Adipocyte (in vitro differentiated cells): Measurements from ENCODE around the gene DEFB123.
"Not testable (repeated sequence)": the region's sequence is repeated elsewhere in the genome, so short reads cannot be mapped to it uniquely, and the experiment has no call there.

Experiments
- DNase-seq: peaks from one replicate; pipeline ENCODE4 v3.0.0-alpha.2; 2015; ENCODE audit warnings: low read depth
- H3K27me3 ChIP-seq: replicated peaks from 2 replicates; pipeline ENCODE4 v1.7.0; 2013; ENCODE audit warnings: mild to moderate bottlenecking, low read length, moderate library complexity; ENCODE audit not compliant: control insufficient read depth, insufficient read depth
- H3K36me3 ChIP-seq: 2 replicates; pipeline ENCODE4 v1.7.0; 2013; ENCODE audit warnings: low read length, mild to moderate bottlenecking, moderate library complexity; ENCODE audit not compliant: control insufficient read depth, insufficient read depth, severe bottlenecking
- H3K4me1 ChIP-seq: 2 replicates; pipeline ENCODE4 v1.7.0; 2013; ENCODE audit warnings: mild to moderate bottlenecking, low read length, moderate library complexity; ENCODE audit not compliant: control insufficient read depth, insufficient read depth
- H3K4me3 ChIP-seq: 2 replicates; pipeline ENCODE4 v1.7.0; 2013; ENCODE audit warnings: mild to moderate bottlenecking, low read length, moderate library complexity
- H3K9ac ChIP-seq: 2 replicates; pipeline ENCODE4 v1.7.0; 2013; ENCODE audit warnings: mild to moderate bottlenecking, low read length, moderate library complexity
- H3K9me3 ChIP-seq: 2 replicates; pipeline ENCODE4 v1.7.0; 2013; ENCODE audit warnings: mild to moderate bottlenecking, low read length, moderate library complexity; ENCODE audit not compliant: control insufficient read depth

Gene DEFB123

GRCh38 chr20:31440012-31440659, at the start of gene DEFB123:
DEFB123 (plus strand) TSS chr20:31440632; CDS start chr20:31440699, 67 bp downstream.
- H3K9me3 ChIP-seq, result no peaks in the 10 kb centered on the region
- peaks cover 12% of the 10 kb centered on the region for H3K27me3 ChIP-seq
- H3K4me1 ChIP-seq, result no peaks in the 10 kb centered on the region
- no peak within 1 kb of the TSS for H3K9ac ChIP-seq
- no peak for DNase-seq
- H3K4me3 ChIP-seq, result no peak within 1 kb of the TSS
- no peaks in the 10 kb centered on the region for H3K36me3 ChIP-seq

DNA sequence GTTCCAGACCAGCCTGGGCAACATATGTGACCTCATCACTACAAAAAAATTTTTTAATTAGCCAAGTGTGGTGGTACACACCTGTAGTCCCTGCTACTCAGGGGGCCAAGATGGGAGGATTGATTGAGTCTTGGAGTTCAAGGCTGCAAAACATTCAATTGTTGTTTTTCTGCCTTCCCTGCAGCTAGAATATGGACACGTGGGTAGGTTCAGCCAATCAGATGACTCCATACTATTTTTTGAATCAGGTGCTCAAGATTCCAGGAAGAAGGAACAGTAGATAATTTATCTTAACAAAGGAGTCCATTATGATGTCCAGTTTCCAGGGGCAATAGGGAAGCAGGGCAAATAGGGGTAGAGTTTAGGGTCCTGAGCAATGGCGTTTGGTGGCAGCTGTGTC, 47.6 kb upstream of the DEFB123 start:
- H3K4me1 ChIP-seq, result no peaks in the 10 kb centered on the region
- H3K9me3 ChIP-seq, result no peaks in the 10 kb centered on the region
- no peak for DNase-seq
- no peak overlapping the region for H3K9ac ChIP-seq
- no peak overlapping the region for H3K4me3 ChIP-seq
- peaks cover 10% of the 10 kb centered on the region for H3K27me3 ChIP-seq
- no peaks in the 10 kb centered on the region for H3K36me3 ChIP-seq

GRCh38 chr20:31394900-31395299, 45.5 kb upstream of the DEFB123 start:
- peaks cover 5% of the 10 kb centered on the region for H3K27me3 ChIP-seq
- DNase-seq, result no peak
- no peak overlapping the region for H3K9ac ChIP-seq
- no peaks in the 10 kb centered on the region for H3K4me1 ChIP-seq
- no peaks in the 10 kb centered on the region for H3K9me3 ChIP-seq
- no peaks in the 10 kb centered on the region for H3K36me3 ChIP-seq
- H3K4me3 ChIP-seq, result no peak overlapping the region

- DNase-seq, result no peak
- H3K9me3 ChIP-seq, result no peaks in the 10 kb centered on the region
- no peaks in the 10 kb centered on the region for H3K4me1 ChIP-seq
- no peak overlapping the region for H3K9ac ChIP-seq
- H3K36me3 ChIP-seq, result no peaks in the 10 kb centered on the region
- H3K27me3 ChIP-seq, result peaks cover 4% of the 10 kb centered on the region
- H3K4me3 ChIP-seq, result no peak overlapping the region
Measured at GRCh38 chr20:31403886-31404285, 36.5 kb upstream of the DEFB123 start.

- Histone ChIP-seq H3K4me3 (no peak within 1 kb of the TSS), H3K9me3 (no peaks in the 10 kb centered on the region), H3K4me1 (no peaks in the 10 kb centered on the region), H3K36me3 (no peaks in the 10 kb centered on the region), H3K27me3 (peaks cover 15% of the 10 kb centered on the region), H3K9ac (no peak within 1 kb of the TSS)
- no peak for DNase-seq
Measured at GRCh38 chr20:31406115-31406514, 34.3 kb upstream of the DEFB123 start, which contains the start of gene DEFB121. DEFB121 (minus strand) TSS chr20:31406215; CDS start chr20:31406152, 63 bp downstream.

DNA sequence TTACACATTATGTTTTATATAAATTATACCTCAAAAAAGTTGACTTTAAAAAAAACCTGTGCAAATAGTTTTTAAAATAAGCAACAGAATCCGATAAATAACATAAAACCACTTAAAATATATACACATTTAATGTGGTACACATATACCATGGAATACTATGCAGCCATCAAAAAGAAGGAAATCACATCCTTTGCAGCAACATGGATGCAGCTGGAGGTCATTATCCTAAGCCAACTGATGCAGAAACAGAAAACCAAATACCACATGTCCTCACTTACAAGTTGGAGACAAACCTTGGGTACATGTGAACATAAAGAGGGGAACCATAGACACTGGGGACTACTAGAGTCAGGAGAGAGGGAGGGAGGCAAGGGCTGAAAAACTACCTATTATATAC, 30.4 kb upstream of the DEFB123 start:
- no peak for DNase-seq
- no peak overlapping the region for H3K4me3 ChIP-seq
- no peak overlapping the region for H3K9ac ChIP-seq
- H3K27me3 ChIP-seq, result peaks cover 38% of the 10 kb centered on the region
- no peaks in the 10 kb centered on the region for H3K4me1 ChIP-seq
- H3K9me3 ChIP-seq, result no peaks in the 10 kb centered on the region
- H3K36me3 ChIP-seq, result no peaks in the 10 kb centered on the region

GRCh38 chr20:31414381-31414780, 26.1 kb upstream of the DEFB123 start:
- Histone ChIP-seq H3K9me3 (no peaks in the 10 kb centered on the region), H3K27me3 (peaks cover 34% of the 10 kb centered on the region), H3K4me3 (no peak overlapping the region), H3K9ac (no peak overlapping the region), H3K4me1 (no peaks in the 10 kb centered on the region), H3K36me3 (no peaks in the 10 kb centered on the region)
- no peak for DNase-seq

- no peaks in the 10 kb centered on the region for H3K36me3 ChIP-seq
- H3K4me3 ChIP-seq, result no peak overlapping the region
- no peak overlapping the region for H3K9ac ChIP-seq
- no peaks in the 10 kb centered on the region for H3K4me1 ChIP-seq
- DNase-seq, result no peak
- H3K27me3 ChIP-seq, result peaks cover 27% of the 10 kb centered on the region
- no peaks in the 10 kb centered on the region for H3K9me3 ChIP-seq
Measured at GRCh38 chr20:31415653-31416052, 24.8 kb upstream of the DEFB123 start.

DNA sequence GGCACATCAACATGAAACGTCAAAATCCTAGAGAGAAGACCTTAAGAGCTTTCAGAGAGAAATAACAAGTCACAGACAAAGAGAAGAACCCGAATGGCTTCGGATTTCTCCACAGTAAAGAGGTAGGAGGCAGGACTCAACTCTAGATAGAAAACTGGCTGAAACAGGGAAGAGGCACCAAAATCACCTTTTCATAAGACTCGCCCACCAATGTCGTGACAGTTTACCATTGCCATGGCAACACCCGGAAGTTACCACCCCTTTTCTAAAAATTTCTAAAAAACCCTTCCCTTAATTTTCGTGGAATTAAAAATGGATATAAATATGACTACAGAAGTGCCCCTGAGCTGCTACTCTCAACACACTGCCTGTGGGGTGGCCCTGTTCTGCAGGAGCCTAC, 22.1 kb upstream of the DEFB123 start:
- peaks cover 17% of the 10 kb centered on the region for H3K27me3 ChIP-seq
- H3K4me1 ChIP-seq, result no peaks in the 10 kb centered on the region
- no peak overlapping the region for H3K9ac ChIP-seq
- H3K9me3 ChIP-seq, result no peaks in the 10 kb centered on the region
- DNase-seq, result no peak
- H3K4me3 ChIP-seq, result no peak overlapping the region
- no peaks in the 10 kb centered on the region for H3K36me3 ChIP-seq

DNA sequence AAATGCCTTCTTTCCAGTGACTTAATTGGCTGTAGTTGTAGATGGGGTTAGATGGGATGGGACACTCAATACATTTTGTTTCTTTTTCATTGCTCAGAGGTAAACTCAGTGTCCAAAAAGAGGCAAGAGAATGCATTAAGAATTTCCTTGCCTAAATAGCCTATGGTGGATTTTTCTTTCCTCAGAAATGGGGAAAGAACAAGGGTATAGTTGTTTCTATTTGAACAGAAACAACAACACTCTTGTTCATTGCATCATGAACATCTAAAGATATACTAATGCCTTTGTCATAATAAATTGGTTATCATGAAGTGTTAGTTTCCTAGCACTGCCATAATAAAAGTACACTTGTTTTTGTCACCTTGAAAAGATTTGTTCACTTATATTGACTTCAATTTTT, 14.6 kb upstream of the DEFB123 start:
- no peaks in the 10 kb centered on the region for H3K36me3 ChIP-seq
- H3K27me3 ChIP-seq, result peaks cover 16% of the 10 kb centered on the region
- H3K9ac ChIP-seq, result no peak overlapping the region
- H3K4me3 ChIP-seq, result no peak overlapping the region
- peaks cover 10% of the 10 kb centered on the region for H3K9me3 ChIP-seq
- no peak for DNase-seq
- H3K4me1 ChIP-seq, result no peaks in the 10 kb centered on the region

DNA sequence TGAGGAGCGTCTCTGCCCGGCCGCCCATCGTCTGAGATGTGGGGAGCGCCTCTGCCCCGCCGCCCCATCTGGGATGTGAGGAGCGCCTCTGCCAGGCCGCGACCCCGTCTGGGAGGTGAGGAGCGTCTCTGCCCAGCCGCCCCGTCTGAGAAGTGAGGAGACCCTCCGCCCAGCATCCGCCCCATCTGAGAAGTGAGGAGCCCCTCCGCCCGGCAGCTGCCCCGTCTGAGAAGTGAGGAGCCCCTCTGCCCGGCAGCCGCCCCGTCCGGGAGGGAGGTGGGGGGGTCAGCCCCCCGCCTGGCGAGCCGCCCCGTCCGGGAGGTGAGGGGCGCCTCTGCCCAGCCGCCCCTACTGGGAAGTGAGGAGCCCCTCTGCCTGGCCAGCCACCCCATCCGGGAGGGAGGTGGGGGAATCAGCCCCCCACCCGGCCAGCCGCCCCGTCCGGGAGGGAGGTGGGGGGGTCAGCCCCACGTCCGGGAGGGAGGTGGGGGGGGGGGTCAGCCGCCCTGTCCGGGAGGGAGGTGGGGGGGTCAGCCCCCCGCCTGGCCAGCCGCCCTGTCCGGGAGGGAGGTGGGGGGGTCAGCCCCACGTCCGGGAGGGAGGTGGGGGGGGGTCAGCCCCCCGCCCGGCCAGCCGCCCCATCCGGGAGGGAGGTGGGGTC, 13.4 kb upstream of the DEFB123 start:
- not testable (repeated sequence) for DNase-seq, H3K9me3 ChIP-seq, H3K9ac ChIP-seq, H3K4me1 ChIP-seq, H3K36me3 ChIP-seq, H3K4me3 ChIP-seq
- H3K27me3 ChIP-seq, result peaks cover 12% of the 10 kb centered on the region
